GM23248 (cell line): ENCODE results near the gene KDM4B. TPM values are rescaled to one million over a fixed set of nuclear protein-coding genes. Genes with fewer than 3 reads are reported as not detected.

Experiments used
- DNase-seq: peaks from one replicate; pipeline ENCODE4 v3.0.0-alpha.2; 2015
- H2AFZ ChIP-seq: fragments of 200-600 bp; sonication (generic); 2 replicates; pipeline ENCODE4 v1.6.1; 2016; ENCODE audit warnings: antibody characterized with exemption
- H3F3A ChIP-seq: fragments of 200-600 bp; sonication (generic); 2 replicates; pipeline ENCODE4 v1.6.1; 2016; ENCODE audit warnings: mild to moderate bottlenecking, antibody characterized with exemption, mixed run types; ENCODE audit not compliant: insufficient read depth
- H3K27ac ChIP-seq: fragments of 200-600 bp; sonication (generic); 2 replicates; pipeline ENCODE4 v1.5.1; 2016; ENCODE audit warnings: mild to moderate bottlenecking
- H3K27me3 ChIP-seq: fragments of 200-600 bp; sonication (generic); replicated peaks from 2 replicates; pipeline ENCODE4 v1.6.1; 2016; ENCODE audit warnings: mild to moderate bottlenecking; ENCODE audit not compliant: insufficient read depth
- H3K36me3 ChIP-seq: fragments of 200-600 bp; sonication (generic); 2 replicates; pipeline ENCODE4 v1.6.1; 2016; ENCODE audit warnings: low read depth, mild to moderate bottlenecking
- H3K4me1 ChIP-seq: fragments of 200-600 bp; sonication (generic); 2 replicates; pipeline ENCODE4 v1.6.1; 2016; ENCODE audit warnings: mild to moderate bottlenecking; ENCODE audit not compliant: insufficient read depth
- H3K4me2 ChIP-seq: fragments of 200-600 bp; sonication (generic); one replicate; pipeline ENCODE4 v1.6.1; 2016; ENCODE audit warnings: mild to moderate bottlenecking; ENCODE audit not compliant: unreplicated experiment
- H3K4me3 ChIP-seq: fragments of 200-600 bp; sonication (generic); 2 replicates; pipeline ENCODE4 v1.5.1; 2016; ENCODE audit warnings: mild to moderate bottlenecking
- H3K79me2 ChIP-seq: fragments of 200-600 bp; sonication (generic); 2 replicates; pipeline ENCODE4 v1.6.1; 2016; ENCODE audit warnings: mild to moderate bottlenecking; ENCODE audit not compliant: insufficient read depth
- H3K9ac ChIP-seq: fragments of 200-600 bp; sonication (generic); 2 replicates; pipeline ENCODE4 v1.6.1; 2016; ENCODE audit warnings: mild to moderate bottlenecking
- H3K9me2 ChIP-seq: fragments of 200-600 bp; sonication (generic); 2 replicates; pipeline ENCODE4 v1.6.1; 2016; ENCODE audit warnings: mixed run types, mild to moderate bottlenecking, moderate library complexity; ENCODE audit not compliant: insufficient read depth
- H3K9me3 ChIP-seq: fragments of 200-600 bp; sonication (generic); one replicate; pipeline ENCODE4 v1.6.1; 2017; ENCODE audit warnings: low read depth
- H4K20me1 ChIP-seq: fragments of 200-600 bp; sonication (generic); 2 replicates; pipeline ENCODE4 v1.6.0; 2016; ENCODE audit not compliant: insufficient read depth
- EZH2 ChIP-seq: fragments of 200-600 bp; sonication (generic); IDR thresholded peaks from 2 replicates; pipeline ENCODE4 v1.6.1; 2018; ENCODE audit warnings: antibody characterized with exemption, mild to moderate bottlenecking; ENCODE audit not compliant: insufficient read depth, poor library complexity, severe bottlenecking
- EZH2phosphoT487 ChIP-seq: fragments of 200-600 bp; sonication (generic); IDR thresholded peaks from 2 replicates; pipeline ENCODE4 v1.6.1; 2018; ENCODE audit warnings: antibody characterized with exemption, moderate library complexity, mild to moderate bottlenecking, low read depth; ENCODE audit not compliant: insufficient read depth
- WGBS, 2 experiments: methylation state at CpG; one replicate each; pipeline ENCODE4 v1.1.6; 2015 to 2017; ENCODE audit warnings: low lambda C conversion rate in 2 of 2, low coverage in 1 of 2; ENCODE audit errors: missing lambda C conversion rate in 2 of 2; 5-methylcytosine and 5-hydroxymethylcytosine counted together
- in situ Hi-C: fragments of 300-500 bp; cut with MboI; formaldehyde crosslinking; loops from 2 replicates; pipeline ENCODE4 v1.15.0; 2020
- polyA plus RNA-seq: library from polyadenylated mRNA; unstranded; fragments of >200 nt; fragmentation: Nextera tagmentation; extraction: Ambion mirVana; gene quantifications from 2 replicates; pipeline ENCODE4 v1.2.1, GENCODE V29; 2016
- total RNA-seq: library from RNA; depleted of rRNA; stranded (reverse); fragments of >200 nt; shearing (Covaris generic); gene quantifications from 2 replicates; pipeline ENCODE4 v1.2.3, GENCODE V29; 2014

The KDM4B gene
- total and polyA plus RNA-seq, 2 experiments from 2014 or later, result 14.8 to 28.7 TPM

- 14% methylated on average over 7 of the region's 7 CpGs for WGBS, 2 experiments
- no peak for TF ChIP-seq EZH2
- TF ChIP-seq EZH2phosphoT487, result no peak
- Histone ChIP-seq H3K27ac (peak overlapping the region; percentile 63), H3F3A (0 out of 2 replicates have a peak, but pooled peaks cover 8% of the 10 kb centered on the region), H3K9me2 (no peaks in the 10 kb centered on the region), H4K20me1 (no peaks in the 10 kb centered on the region), H3K27me3 (no peaks in the 10 kb centered on the region), H3K9ac (peak overlapping the region; percentile 42; the same call in 1 of the 2 replicates), H3K79me2 (no peaks in the 10 kb centered on the region), H3K9me3 (no peaks in the 10 kb centered on the region), H2AFZ (no peak overlapping the region), H3K4me2 (peak overlapping the region; percentile 12), H3K4me3 (no peak overlapping the region), H3K4me1 (no peaks in the 10 kb centered on the region), H3K36me3 (no peaks in the 10 kb centered on the region)
- peak; percentile 94 for DNase-seq
- in situ Hi-C loops, result no loop called here
Measured at GRCh38 chr19:5186293-5187050, 217.6 kb downstream of the KDM4B start.

GRCh38 chr19:5188548-5189317, 219.8 kb downstream of the KDM4B start:
- Histone ChIP-seq H2AFZ (no peak overlapping the region), H3K9ac (no peak overlapping the region), H4K20me1 (no peaks in the 10 kb centered on the region), H3K27ac (no peak overlapping the region), H3K9me2 (no peaks in the 10 kb centered on the region), H3K36me3 (no peaks in the 10 kb centered on the region), H3K4me3 (no peak overlapping the region), H3K4me2 (no peak overlapping the region), H3K79me2 (no peaks in the 10 kb centered on the region), H3K4me1 (no peaks in the 10 kb centered on the region), H3K27me3 (no peaks in the 10 kb centered on the region), H3F3A (0 out of 2 replicates have a peak, but pooled peaks cover 8% of the 10 kb centered on the region), H3K9me3 (no peaks in the 10 kb centered on the region)
- TF ChIP-seq EZH2phosphoT487 (no peak), EZH2 (no peak)
- in situ Hi-C loops, result no loop called here
- 62 to 67% methylated on average over 19 of the region's 19 CpGs for WGBS, 2 experiments
- no peak for DNase-seq

- 16 to 17% methylated on average over 6 of the region's 6 CpGs for WGBS, 2 experiments
- H3K9ac ChIP-seq, result no peak overlapping the region
- no peaks in the 10 kb centered on the region for H3K27me3 ChIP-seq
- H3K4me1 ChIP-seq, result no peaks in the 10 kb centered on the region
- no peak overlapping the region for H3K4me3 ChIP-seq
- in situ Hi-C loops, result no loop called here
- no peaks in the 10 kb centered on the region for H3K36me3 ChIP-seq
- H4K20me1 ChIP-seq, result no peaks in the 10 kb centered on the region
- no peaks in the 10 kb centered on the region for H3K9me2 ChIP-seq
- H3K79me2 ChIP-seq, result no peaks in the 10 kb centered on the region
- no peaks in the 10 kb centered on the region for H3K9me3 ChIP-seq
- no peak for DNase-seq
- H3F3A ChIP-seq, result 0 out of 2 replicates have a peak, but pooled peaks cover 8% of the 10 kb centered on the region
- H3K27ac ChIP-seq, result no peak overlapping the region
- TF ChIP-seq EZH2phosphoT487 (no peak), EZH2 (no peak)
- H3K4me2 ChIP-seq, result no peak overlapping the region
- no peak overlapping the region for H2AFZ ChIP-seq
Measured at GRCh38 chr19:5189318-5189607, 220.3 kb downstream of the KDM4B start.

- Histone ChIP-seq H2AFZ (no peak overlapping the region), H3K9ac (no peak overlapping the region), H3K4me3 (no peak overlapping the region), H4K20me1 (no peaks in the 10 kb centered on the region), H3K36me3 (no peaks in the 10 kb centered on the region), H3K4me1 (no peaks in the 10 kb centered on the region), H3K27ac (no peak overlapping the region), H3K27me3 (no peaks in the 10 kb centered on the region), H3K9me2 (no peaks in the 10 kb centered on the region), H3K4me2 (no peak overlapping the region), H3K9me3 (no peaks in the 10 kb centered on the region), H3F3A (0 out of 2 replicates have a peak, but pooled peaks cover 1% of the 10 kb centered on the region), H3K79me2 (no peaks in the 10 kb centered on the region)
- DNase-seq, result no peak
- in situ Hi-C loops, result no loop called here
- 83% methylated on average over 5 of the region's 5 CpGs for WGBS, 2 experiments
- no peak for TF ChIP-seq EZH2
Measured at GRCh38 chr19:5191091-5191490, 222.2 kb downstream of the KDM4B start.
